ENCODE results near the gene ABCA13.

The ABCA13 gene

DNA sequence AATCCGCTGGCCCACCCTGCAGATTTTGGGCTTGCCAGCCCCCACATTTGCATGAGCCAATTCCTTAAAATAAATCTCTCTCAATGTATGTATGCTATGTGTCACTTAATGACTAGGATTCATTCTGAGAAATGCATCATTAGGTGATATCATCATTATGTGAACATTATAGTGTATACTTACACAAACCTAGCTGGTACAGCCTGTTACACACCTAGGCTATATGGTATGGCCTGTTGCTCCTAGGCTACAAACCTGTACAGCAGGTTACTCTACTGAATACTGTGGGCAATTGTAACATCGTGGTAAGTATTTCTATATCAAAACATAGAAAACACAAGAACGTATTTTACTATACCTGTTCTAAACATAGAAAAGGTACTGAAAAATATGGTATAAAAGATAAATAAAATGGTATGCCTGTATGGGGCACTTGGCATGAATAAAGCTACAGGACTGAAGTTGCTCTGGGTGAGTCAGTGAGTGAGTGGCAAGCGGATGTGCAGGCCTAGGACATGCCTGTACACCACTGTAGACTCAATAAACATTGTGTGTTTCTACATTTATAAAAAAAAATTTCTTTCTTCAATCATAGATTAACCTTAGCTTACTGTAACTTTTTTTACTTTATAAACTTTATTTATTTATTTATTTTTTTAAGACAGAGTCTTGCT lies 135.9 kb downstream of the ABCA13 start:
- DNase-seq, result no peak

DNA sequence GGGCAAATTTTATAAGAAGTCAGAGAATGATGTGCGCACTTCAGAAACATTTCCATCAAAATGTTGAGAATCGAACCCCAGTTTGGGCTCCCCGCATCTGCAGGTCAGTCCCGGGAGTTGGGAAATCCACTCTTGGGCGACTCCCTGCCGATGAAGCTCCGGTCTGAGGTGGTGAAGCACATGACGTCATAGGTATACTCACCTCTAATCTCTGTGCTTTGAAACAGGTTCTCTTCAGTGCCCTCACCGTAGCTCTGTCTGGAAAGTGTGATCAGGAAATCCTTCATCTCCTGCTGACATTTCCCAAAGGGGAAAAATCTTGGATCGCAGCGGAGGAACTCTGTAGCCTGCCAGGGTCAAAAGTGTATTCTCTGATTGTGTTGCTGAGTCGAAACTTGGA lies 138.5 kb downstream of the ABCA13 start:
- DNase-seq, result no peak

DNA sequence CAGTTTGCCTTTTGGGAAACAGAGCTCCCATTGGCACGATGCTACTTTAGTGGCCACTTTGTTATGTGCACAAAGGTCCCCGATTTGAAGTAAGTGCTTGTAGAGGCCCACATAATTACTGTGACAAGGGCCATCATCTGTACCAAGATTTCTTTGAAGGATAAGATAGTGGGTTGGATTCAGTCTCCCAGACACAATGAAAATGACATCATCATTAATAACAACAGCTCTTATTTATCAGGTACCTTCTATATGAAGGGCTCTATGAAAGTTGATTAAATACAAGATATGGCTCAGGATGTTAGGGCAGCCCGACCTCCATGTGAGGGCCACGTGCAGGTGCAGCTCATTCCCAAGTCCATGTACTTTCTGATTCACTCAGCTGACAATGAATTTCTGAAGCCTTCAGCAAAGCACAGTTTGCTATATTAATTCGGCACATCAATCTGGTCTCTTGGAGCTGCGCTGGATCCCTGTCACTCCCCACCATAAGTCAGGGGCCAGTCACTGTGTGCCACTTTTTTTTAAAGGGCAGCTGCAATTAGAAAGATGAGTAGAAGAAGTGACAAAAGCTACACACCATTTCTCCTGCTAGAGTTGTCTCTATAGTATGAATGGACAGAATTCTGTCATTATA lies 140.3 kb downstream of the ABCA13 start:
- DNase-seq, result no peak

- no peak for DNase-seq
Measured at GRCh38 chr7:48312151-48312550, 140.9 kb downstream of the ABCA13 start.

DNA sequence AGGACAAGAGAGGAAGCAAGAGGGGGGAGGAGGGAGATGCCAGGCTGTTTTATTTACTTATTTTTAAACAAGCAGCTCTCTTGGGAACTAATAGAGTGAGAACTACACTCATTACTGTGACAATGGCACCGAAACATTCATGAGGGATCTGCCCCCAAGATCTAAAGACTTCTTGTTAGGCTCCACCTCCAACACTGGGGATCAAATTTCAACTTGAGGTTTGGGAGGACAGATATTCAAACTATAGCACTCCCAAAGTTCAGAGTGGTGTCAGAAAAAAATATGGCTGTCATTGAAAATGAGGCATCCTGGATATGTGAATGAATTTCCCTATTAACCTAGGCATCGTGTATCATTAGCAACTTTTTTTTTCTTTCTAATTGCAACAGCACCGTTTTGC lies 145.5 kb downstream of the ABCA13 start:
- DNase-seq, result no peak

DNA sequence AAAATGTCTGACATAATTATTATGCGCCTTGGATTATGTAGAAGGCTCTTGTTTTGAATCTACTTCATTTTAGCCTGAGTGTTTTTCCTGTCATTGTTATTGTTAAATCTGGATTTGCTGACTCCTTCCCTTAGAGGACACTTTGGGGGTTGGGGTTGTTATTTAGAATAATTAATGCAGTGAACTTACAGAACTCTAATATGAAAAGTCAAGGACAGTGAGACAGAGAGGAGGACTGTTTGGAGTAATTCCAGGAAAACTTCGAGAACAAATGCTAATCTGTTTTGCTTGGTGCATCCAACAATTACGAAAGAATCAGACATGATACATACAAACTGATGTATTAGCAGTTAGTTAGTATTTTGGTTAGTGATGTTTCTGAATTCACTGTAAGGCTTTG lies 146.1 kb downstream of the ABCA13 start:
- no peak for DNase-seq

DNA sequence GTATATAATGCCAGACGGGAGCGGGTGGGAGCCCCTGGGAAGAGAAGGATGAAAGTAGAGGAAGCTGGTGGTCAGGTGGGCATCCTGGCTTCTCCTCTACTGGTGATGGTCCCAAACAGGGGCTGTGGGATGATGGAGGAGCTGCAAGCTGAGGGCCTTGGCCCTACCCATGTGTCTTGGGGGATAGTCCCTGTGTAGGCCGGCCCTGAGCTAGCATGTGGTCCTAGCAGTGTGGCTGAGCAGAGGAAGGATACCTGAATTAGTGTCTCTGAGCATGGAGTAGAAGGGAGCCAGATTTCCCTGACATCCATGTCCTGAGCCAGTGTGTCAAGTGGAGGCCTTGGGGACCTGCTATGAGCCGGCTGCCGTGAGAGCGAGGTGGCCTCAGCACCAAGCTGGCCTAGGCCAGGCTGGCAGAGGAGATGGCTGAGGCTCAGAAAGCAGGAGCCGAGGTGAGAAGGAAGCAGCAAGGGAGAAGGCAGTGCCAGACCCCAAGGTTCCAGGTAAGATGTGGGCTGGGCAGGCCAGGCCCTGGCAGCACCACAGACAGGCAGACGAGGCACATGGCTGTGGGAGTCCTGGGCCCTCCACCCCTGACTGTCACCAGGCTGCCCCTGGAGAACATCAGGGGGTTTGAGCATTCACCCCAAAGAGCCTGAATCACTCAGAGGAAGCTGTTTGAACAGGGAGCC lies 150.2 kb downstream of the ABCA13 start:
- no peak for DNase-seq

- no peak for DNase-seq
Measured at GRCh38 chr7:48337012-48337621, 165.9 kb downstream of the ABCA13 start.

- DNase-seq, result no peak
Measured at GRCh38 chr7:48337781-48338180, 166.5 kb downstream of the ABCA13 start.

DNA sequence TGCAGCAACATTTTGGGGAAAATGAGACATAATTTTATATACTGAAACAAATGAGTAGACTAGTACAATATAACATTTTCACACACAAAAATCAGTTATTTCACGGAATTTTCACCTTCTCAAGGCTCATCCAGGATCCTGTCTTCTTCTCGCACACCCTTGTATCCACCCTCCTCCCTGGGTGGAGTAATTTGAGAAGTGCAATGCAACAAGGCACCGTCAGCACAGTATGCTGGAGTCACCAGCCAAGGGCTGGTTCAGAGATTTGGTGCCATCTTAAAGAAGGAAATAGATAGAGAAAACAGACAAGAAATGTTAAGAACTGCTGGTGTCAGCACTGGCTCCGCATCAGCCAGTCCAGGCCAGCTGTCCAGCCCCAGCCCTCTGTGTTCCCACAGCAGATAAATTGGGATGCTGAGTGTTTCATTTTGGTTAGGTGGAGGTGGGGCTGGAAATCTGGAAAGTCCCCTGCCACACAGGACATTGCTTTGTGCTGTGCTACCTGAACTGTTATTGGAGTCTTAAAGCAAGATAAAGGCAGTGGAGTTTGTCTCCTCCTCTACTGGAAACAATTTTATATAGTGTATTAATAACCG lies 176.1 kb downstream of the ABCA13 start:
- no peak for DNase-seq

DNA sequence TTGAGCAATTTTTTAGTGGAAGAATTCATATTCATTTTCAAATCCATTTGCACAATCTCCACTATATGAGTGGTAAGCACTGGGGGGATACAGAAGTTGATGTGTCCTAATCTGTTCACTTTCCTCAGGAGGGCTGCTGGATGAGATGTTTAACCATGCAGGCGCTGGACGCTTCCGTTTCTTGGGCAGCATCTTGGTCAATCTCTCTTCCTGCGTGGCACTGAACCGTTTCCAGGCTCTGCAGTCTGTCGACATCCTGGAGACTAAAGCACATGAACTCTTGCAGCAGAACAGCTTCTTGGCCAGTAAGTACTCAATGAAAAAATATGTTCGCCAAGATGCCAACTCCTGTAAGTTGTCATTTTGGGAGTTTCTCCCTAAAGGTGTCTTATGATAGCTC lies 179.3 kb downstream of the ABCA13 start:
- no peak for DNase-seq

DNA sequence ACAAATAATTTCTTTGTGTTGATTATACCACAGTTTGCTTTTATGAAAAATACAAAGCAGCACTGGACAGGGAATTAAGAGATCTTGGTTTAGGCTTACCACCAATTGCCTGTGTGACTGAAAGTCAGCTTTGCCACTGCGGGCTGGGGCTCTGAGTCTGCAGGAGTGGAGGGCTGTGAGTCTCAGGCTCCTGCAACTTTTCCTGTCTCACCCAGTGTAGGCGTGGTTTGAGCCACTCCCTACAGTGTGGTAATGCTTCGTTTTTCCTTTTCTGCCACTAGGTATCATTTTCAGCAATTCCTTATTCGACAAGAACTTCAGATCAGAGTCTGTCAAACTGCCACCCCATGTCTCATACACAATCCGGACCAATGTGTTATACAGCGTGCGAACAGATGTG lies 180.6 kb downstream of the ABCA13 start:
- no peak for DNase-seq

DNA sequence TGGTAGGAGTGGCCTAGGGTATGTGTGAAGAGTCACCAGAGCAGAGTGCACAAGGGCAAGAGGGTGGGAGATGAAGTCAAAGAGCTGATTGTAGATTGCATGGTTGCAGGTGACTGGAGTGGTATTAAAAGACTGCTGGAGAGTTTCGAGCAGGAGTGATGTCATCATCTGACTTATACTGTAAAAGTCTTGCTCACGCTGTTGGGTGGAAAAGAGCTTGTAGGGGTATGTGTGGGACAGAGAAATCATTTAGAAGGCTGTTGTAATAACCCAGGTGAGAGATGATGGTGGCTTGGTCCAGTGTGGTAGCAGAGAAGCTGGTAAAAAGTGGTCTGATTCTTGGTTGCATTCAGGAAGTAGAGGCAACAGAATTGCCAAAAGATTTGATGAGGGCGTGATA lies 184.1 kb downstream of the ABCA13 start:
- no peak for DNase-seq

DNA sequence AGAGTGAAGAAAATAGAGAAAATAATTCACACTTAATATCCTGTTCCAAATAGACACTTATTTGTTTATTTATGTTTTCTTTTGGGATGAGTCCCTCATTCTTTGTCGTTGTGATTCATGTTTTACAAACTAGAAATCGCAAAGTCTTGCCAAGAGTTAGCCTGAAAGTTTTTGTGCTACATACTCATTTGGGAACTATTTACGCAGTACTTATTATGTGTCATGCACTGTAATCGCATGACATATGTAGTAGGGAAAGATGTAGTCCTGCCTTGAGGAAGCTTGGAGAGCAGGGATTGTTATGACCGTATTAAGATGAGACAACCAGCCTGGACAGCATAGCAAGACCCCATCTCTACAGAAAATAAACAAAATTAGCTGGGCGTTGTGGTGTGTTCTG lies 189.3 kb downstream of the ABCA13 start:
- no peak for DNase-seq

GRCh38 chr7:48363174-48363573 lies 191.9 kb downstream of the ABCA13 start:
- no peak for DNase-seq

GRCh38 chr7:48365010-48365409 lies 193.8 kb downstream of the ABCA13 start:
- no peak for DNase-seq

GRCh38 chr7:48366096-48366495 lies 194.8 kb downstream of the ABCA13 start:
- DNase-seq, result no peak

DNA sequence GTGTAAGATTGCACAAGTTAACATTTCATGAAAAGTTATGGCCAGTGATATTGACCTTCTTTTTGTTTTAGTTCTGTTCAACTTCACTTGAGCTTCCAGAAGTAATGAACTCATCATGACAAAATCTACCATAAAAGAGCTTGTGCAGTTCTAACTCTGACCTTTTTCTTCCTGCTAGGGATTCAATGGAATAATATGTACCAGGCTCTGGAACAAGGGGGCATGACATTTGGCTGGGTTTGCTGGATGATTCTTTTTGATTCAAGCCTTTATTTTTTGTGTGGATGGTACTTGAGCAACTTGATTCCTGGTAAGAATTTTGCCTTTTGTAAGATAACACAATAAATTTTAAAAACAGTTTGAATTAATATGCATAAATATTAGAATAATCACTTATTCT lies 205.0 kb downstream of the ABCA13 start:
- no peak for DNase-seq

DNA sequence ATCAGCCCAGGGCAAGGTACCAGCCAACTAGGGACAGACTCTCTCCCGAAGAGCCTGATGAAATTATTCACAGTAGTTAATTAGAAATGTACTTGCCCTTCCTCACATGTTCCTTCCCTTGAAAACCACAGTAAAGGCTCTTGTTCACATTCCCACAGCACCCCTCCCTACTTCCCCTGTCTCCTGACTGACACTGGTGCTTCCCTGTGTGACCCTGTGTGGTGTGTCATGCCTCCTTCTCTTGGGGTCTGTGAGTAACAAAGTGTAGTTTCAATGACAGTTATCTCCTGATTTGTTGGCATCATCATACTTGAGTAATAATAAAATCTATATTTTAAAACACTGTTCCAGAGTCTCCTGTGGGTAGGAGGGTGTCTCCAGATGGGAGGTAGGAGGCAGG lies 209.7 kb downstream of the ABCA13 start:
- no peak for DNase-seq

GRCh38 chr7:48381571-48381970 lies 210.3 kb downstream of the ABCA13 start:
- DNase-seq, result no peak

- DNase-seq, result no peak
Measured at GRCh38 chr7:48384180-48384752, 213.0 kb downstream of the ABCA13 start.

DNA sequence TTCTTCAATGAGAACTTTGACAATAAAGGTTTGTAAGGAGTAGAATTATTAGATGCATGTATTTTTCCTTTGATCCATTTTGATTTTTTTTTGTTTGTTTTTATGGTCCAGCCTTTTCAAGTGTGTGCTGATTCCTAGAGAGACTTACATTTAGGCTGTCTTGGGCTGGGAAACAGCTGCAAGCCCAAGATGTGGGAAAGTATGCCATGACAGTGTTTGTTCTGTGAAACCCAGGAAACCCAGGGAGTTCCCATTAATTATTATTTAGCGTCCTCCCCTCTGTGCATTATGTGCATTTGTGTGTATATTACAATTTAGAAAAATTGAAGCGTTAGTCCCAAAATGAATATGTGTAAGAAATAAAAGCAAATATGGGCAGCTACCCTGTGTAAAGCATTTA lies 216.7 kb downstream of the ABCA13 start:
- DNase-seq, result no peak

DNA sequence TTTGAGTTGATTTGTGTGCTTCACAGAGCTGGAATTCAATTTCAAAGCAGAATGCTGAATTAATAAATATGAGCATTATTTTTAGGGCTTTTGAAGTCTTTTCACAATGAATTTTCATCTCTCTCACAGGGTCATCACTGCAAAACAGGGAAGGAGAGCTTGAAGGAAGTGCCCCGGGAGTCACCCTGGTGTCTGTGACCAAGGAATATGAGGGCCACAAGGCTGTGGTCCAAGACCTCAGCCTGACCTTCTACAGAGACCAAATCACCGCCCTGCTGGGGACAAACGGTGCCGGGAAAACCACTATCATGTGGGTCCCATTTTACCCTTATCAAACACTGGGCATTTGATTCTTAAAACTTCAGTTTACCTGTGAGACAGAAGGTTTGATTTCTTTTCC lies 217.7 kb downstream of the ABCA13 start:
- no peak for DNase-seq
